Measurements from ENCODE around the gene TGM2.

The TGM2 gene

GRCh38 chr20:38120625-38120988 is 44.5 kb downstream of the TGM2 start:
- peak overlapping the region; percentile 99 for H2AK5ac ChIP-seq (ENCODE audit: low read length)
- no peak overlapping the region for H3K27ac ChIP-seq (ENCODE audit: low read depth, low read length)
- H3K9me3 ChIP-seq (ENCODE audit: insufficient read depth, low read depth, low read length), result no peaks in the 10 kb centered on the region
- peak overlapping the region; percentile 4 for H3K4ac ChIP-seq (ENCODE audit: low read depth, low read length)
- peak overlapping the region; percentile 91 for H3K18ac ChIP-seq (ENCODE audit: low read length)
- peak overlapping the region; percentile 97 for H2BK120ac ChIP-seq (ENCODE audit: insufficient read depth, low read length, poor library complexity)
- no peak overlapping the region for H4K12ac ChIP-seq (ENCODE audit: low read depth, low read length)
- no peak overlapping the region for H3K9ac ChIP-seq (ENCODE audit: low read length)
- peaks cover 6 to 11% of the 10 kb centered on the region in 2 experiments for H3K4me1 ChIP-seq (ENCODE audit: control insufficient read depth in 1 of 2, insufficient read depth in 2 of 2, low read length in 2 of 2)
- H3K79me2 ChIP-seq (ENCODE audit: control insufficient read depth, insufficient read depth, low read length, poor library complexity), result peaks cover 5% of the 10 kb centered on the region
- peak overlapping the region; percentile 83 for H2BK5ac ChIP-seq (ENCODE audit: low read depth, low read length, poor library complexity)
- H3K79me1 ChIP-seq (ENCODE audit: low read length), result peaks cover 41% of the 10 kb centered on the region
- H4K91ac ChIP-seq (ENCODE audit: low read depth, low read length), result peak overlapping the region; percentile 92
- no peak overlapping the region for H3K23ac ChIP-seq (ENCODE audit: low read length)
- no peak overlapping the region for H3K4me2 ChIP-seq (ENCODE audit: low read length)
- H3K14ac ChIP-seq (ENCODE audit: low read length), result peak overlapping the region; percentile 74
- no peak overlapping the region for H4K8ac ChIP-seq (ENCODE audit: low read depth, low read length)
- no CpG with 5 or more reads among the region's 4 CpGs for WGBS (ENCODE audit: extremely low coverage, insufficient coverage, insufficient read length)
- peak overlapping the region; percentile 100 for H2BK12ac ChIP-seq (ENCODE audit: low read length)
- H3K36me3 ChIP-seq (ENCODE audit: control insufficient read depth in 1 of 2, insufficient read depth in 2 of 2, low read length in 2 of 2), result no peaks in the 10 kb centered on the region
- no peak for DNase-seq
- no peak overlapping the region for H3K4me3 ChIP-seq (ENCODE audit: low read depth, low read length)
- no peak overlapping the region for H2AFZ ChIP-seq (ENCODE audit: insufficient read depth, low read length, poor library complexity)
- H3K27me3 ChIP-seq (ENCODE audit: insufficient read depth, low read length), result no peaks in the 10 kb centered on the region

- Histone ChIP-seq H3K27ac (ENCODE audit: low read depth, low read length) (no peak overlapping the region), H3K36me3 (ENCODE audit: control insufficient read depth in 1 of 2, insufficient read depth in 2 of 2, low read length in 2 of 2) (no peaks in the 10 kb centered on the region), H3K18ac (ENCODE audit: low read length) (no peak overlapping the region), H4K8ac (ENCODE audit: low read depth, low read length) (no peak overlapping the region), H3K9ac (ENCODE audit: low read length) (no peak overlapping the region), H4K12ac (ENCODE audit: low read depth, low read length) (no peak overlapping the region), H3K4me2 (ENCODE audit: low read length) (no peak overlapping the region), H3K79me1 (ENCODE audit: low read length) (peaks cover 36% of the 10 kb centered on the region), H4K91ac (ENCODE audit: low read depth, low read length) (peak overlapping the region; percentile 92), H3K14ac (ENCODE audit: low read length) (peak overlapping the region; percentile 74), H3K4me1 (ENCODE audit: control insufficient read depth in 1 of 2, insufficient read depth in 2 of 2, low read length in 2 of 2) (peaks cover 6 to 13% of the 10 kb centered on the region in 2 experiments), H2BK120ac (ENCODE audit: insufficient read depth, low read length, poor library complexity) (peak overlapping the region; percentile 97), H3K23ac (ENCODE audit: low read length) (no peak overlapping the region), H3K4ac (ENCODE audit: low read depth, low read length) (no peak overlapping the region), H2BK12ac (ENCODE audit: low read length) (peak overlapping the region; percentile 100), H2AK5ac (ENCODE audit: low read length) (peak overlapping the region; percentile 99), H2AFZ (ENCODE audit: insufficient read depth, low read length, poor library complexity) (no peak overlapping the region), H3K27me3 (ENCODE audit: insufficient read depth, low read length) (no peaks in the 10 kb centered on the region), H3K79me2 (ENCODE audit: control insufficient read depth, insufficient read depth, low read length, poor library complexity) (peaks cover 5% of the 10 kb centered on the region), H3K9me3 (ENCODE audit: insufficient read depth, low read depth, low read length) (no peaks in the 10 kb centered on the region), H2BK5ac (ENCODE audit: low read depth, low read length, poor library complexity) (no peak overlapping the region), H3K4me3 (ENCODE audit: low read depth, low read length) (no peak overlapping the region)
- no CpG with 5 or more reads among the region's 6 CpGs for WGBS (ENCODE audit: extremely low coverage, insufficient coverage, insufficient read length)
- DNase-seq, result no peak
These were observed 45.6 kb downstream of the TGM2 start for GRCh38 chr20:38119446-38119845.

DNA sequence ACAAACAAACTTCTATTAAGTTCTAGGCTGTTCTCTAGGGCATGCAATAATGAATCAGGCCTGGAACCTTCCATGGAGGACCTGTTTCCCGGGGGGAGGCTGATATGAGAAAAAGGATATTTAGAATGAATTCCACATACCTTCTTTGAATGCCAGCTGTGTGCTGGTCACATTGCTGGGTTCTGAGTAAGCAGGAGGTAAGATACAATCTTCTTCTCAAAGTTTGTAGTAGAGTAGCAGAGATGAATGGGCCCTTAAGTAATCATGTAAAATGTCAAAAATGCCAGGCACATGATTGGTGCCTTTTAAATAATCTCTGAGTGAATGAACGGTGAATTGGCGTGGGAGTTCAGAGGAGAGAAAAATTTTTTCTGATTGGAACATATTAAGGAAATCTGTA is 47.4 kb downstream of the TGM2 start:
- H3K79me1 ChIP-seq (ENCODE audit: low read length), result peaks cover 43% of the 10 kb centered on the region
- H3K4ac ChIP-seq (ENCODE audit: low read depth, low read length), result no peak overlapping the region
- no CpG with 5 or more reads among the region's 3 CpGs for WGBS (ENCODE audit: extremely low coverage, insufficient coverage, insufficient read length)
- H4K12ac ChIP-seq (ENCODE audit: low read depth, low read length), result no peak overlapping the region
- no peak overlapping the region for H3K18ac ChIP-seq (ENCODE audit: low read length)
- H3K23ac ChIP-seq (ENCODE audit: low read length), result no peak overlapping the region
- no peak overlapping the region for H3K4me3 ChIP-seq (ENCODE audit: low read depth, low read length)
- peaks cover 7 to 16% of the 10 kb centered on the region in 2 experiments for H3K4me1 ChIP-seq (ENCODE audit: control insufficient read depth in 1 of 2, insufficient read depth in 2 of 2, low read length in 2 of 2)
- no peak overlapping the region for H3K14ac ChIP-seq (ENCODE audit: low read length)
- H3K27me3 ChIP-seq (ENCODE audit: insufficient read depth, low read length), result no peaks in the 10 kb centered on the region
- H3K27ac ChIP-seq (ENCODE audit: low read depth, low read length), result peak overlapping the region; percentile 72
- no peak overlapping the region for H2BK5ac ChIP-seq (ENCODE audit: low read depth, low read length, poor library complexity)
- no peak overlapping the region for H3K9ac ChIP-seq (ENCODE audit: low read length)
- no peak overlapping the region for H2AFZ ChIP-seq (ENCODE audit: insufficient read depth, low read length, poor library complexity)
- no peaks in the 10 kb centered on the region for H3K36me3 ChIP-seq (ENCODE audit: control insufficient read depth in 1 of 2, insufficient read depth in 2 of 2, low read length in 2 of 2)
- no peak overlapping the region for H2BK12ac ChIP-seq (ENCODE audit: low read length)
- H3K79me2 ChIP-seq (ENCODE audit: control insufficient read depth, insufficient read depth, low read length, poor library complexity), result peaks cover 5% of the 10 kb centered on the region
- H2AK5ac ChIP-seq (ENCODE audit: low read length), result no peak overlapping the region
- no peak overlapping the region for H4K91ac ChIP-seq (ENCODE audit: low read depth, low read length)
- DNase-seq, result peak; percentile 89 to 97
- no peak overlapping the region for H4K8ac ChIP-seq (ENCODE audit: low read depth, low read length)
- no peaks in the 10 kb centered on the region for H3K9me3 ChIP-seq (ENCODE audit: insufficient read depth, low read depth, low read length)
- H3K4me2 ChIP-seq (ENCODE audit: low read length), result no peak overlapping the region
- no peak overlapping the region for H2BK120ac ChIP-seq (ENCODE audit: insufficient read depth, low read length, poor library complexity)

- no CpG with 5 or more reads among the region's 2 CpGs for WGBS (ENCODE audit: extremely low coverage, insufficient coverage, insufficient read length)
These were observed 47.9 kb downstream of the TGM2 start for GRCh38 chr20:38117205-38117604.

More at GRCh38 chr20:38117205-38117604, 47.9 kb downstream of the TGM2 start:
- Histone ChIP-seq H3K36me3 (ENCODE audit: control insufficient read depth in 1 of 2, insufficient read depth in 2 of 2, low read length in 2 of 2) (no peaks in the 10 kb centered on the region), H2AK5ac (ENCODE audit: low read length) (no peak overlapping the region), H2AFZ (ENCODE audit: insufficient read depth, low read length, poor library complexity) (no peak overlapping the region), H2BK120ac (ENCODE audit: insufficient read depth, low read length, poor library complexity) (peak overlapping the region; percentile 80), H4K12ac (ENCODE audit: low read depth, low read length) (no peak overlapping the region), H3K23ac (ENCODE audit: low read length) (no peak overlapping the region), H3K4me1 (ENCODE audit: control insufficient read depth in 1 of 2, insufficient read depth in 2 of 2, low read length in 2 of 2) (peaks cover 5 to 16% of the 10 kb centered on the region in 2 experiments), H2BK12ac (ENCODE audit: low read length) (no peak overlapping the region), H3K14ac (ENCODE audit: low read length) (no peak overlapping the region), H3K27me3 (ENCODE audit: insufficient read depth, low read length) (no peaks in the 10 kb centered on the region), H3K9ac (ENCODE audit: low read length) (no peak overlapping the region), H3K4me3 (ENCODE audit: low read depth, low read length) (no peak overlapping the region), H3K18ac (ENCODE audit: low read length) (no peak overlapping the region), H3K79me2 (ENCODE audit: control insufficient read depth, insufficient read depth, low read length, poor library complexity) (peaks cover 5% of the 10 kb centered on the region), H3K4ac (ENCODE audit: low read depth, low read length) (no peak overlapping the region), H3K27ac (ENCODE audit: low read depth, low read length) (peak overlapping the region; percentile 72), H4K8ac (ENCODE audit: low read depth, low read length) (no peak overlapping the region), H3K79me1 (ENCODE audit: low read length) (peaks cover 42% of the 10 kb centered on the region), H4K91ac (ENCODE audit: low read depth, low read length) (no peak overlapping the region), H3K4me2 (ENCODE audit: low read length) (no peak overlapping the region), H2BK5ac (ENCODE audit: low read depth, low read length, poor library complexity) (peak overlapping the region; percentile 52), H3K9me3 (ENCODE audit: insufficient read depth, low read depth, low read length) (no peaks in the 10 kb centered on the region)
- DNase-seq, result peak in 1 of 2 donors; percentile 65

Data from trophoblast cell (in vitro differentiated cells and primary cell).